Neural cell (in vitro differentiated cells): Measurements from ENCODE around the gene DAZAP1. TPM values are rescaled to one million over a fixed set of nuclear protein-coding genes. Genes with fewer than 3 reads are reported as not detected.

Source experiments
- H2AFZ ChIP-seq: fragments of 200-600, 300-800 bp; sonication (generic), shearing (Covaris generic); 2 replicates; pipeline ENCODE4 v1.6.0; 2014; ENCODE audit warnings: low read depth, mild to moderate bottlenecking, antibody characterized with exemption, low read length, moderate library complexity
- H3F3A ChIP-seq: fragments of 200-600 bp; shearing (Covaris generic); 2 replicates; pipeline ENCODE4 v1.6.1; 2016; ENCODE audit warnings: mild to moderate bottlenecking, moderate library complexity, mixed read lengths, antibody characterized with exemption, low read length; ENCODE audit not compliant: insufficient read depth, poor library complexity, severe bottlenecking
- H3K27ac ChIP-seq: fragments of 200-600, 300-800 bp; sonication (generic), shearing (Covaris generic); 2 replicates; pipeline ENCODE4 v1.5.1; 2014; ENCODE audit warnings: mild to moderate bottlenecking, low read length, moderate library complexity
- H3K27me3 ChIP-seq: fragments of 300-800, 200-600 bp; sonication (generic), shearing (Covaris generic); 2 replicates; pipeline ENCODE4 v1.6.0; 2014; ENCODE audit warnings: mild to moderate bottlenecking, low read depth, low read length, moderate library complexity; ENCODE audit not compliant: insufficient read depth
- H3K36me3 ChIP-seq: fragments of 300-800, 200-600 bp; sonication (generic), shearing (Covaris generic); 2 replicates; pipeline ENCODE4 v1.5.1; 2014; ENCODE audit warnings: mild to moderate bottlenecking, antibody characterized with exemption, low read length, moderate library complexity; ENCODE audit not compliant: insufficient read depth
- H3K4me2 ChIP-seq: fragments of 300-800, 200-600 bp; sonication (generic), shearing (Covaris generic); 2 replicates; pipeline ENCODE4 v1.6.0; 2014; ENCODE audit warnings: mild to moderate bottlenecking, low read length
- H3K4me3 ChIP-seq: fragments of 300-800, 200-600 bp; sonication (generic), shearing (Covaris generic); 2 replicates; pipeline ENCODE4 v1.5.1; 2014; ENCODE audit warnings: mild to moderate bottlenecking, low read length, moderate library complexity
- H3K79me2 ChIP-seq: fragments of 200-600 bp; shearing (Covaris generic); replicated peaks from 2 replicates; pipeline ENCODE4 v1.6.0; 2014; ENCODE audit warnings: mild to moderate bottlenecking, low read length, moderate library complexity; ENCODE audit not compliant: insufficient read depth
- H3K9ac ChIP-seq: fragments of 300-800, 200-600 bp; sonication (generic), shearing (Covaris generic); 2 replicates; pipeline ENCODE4 v1.6.1; 2016; ENCODE audit warnings: mild to moderate bottlenecking, low read length, mixed read lengths
- H3K9me2 ChIP-seq: fragments of 200-600 bp; shearing (Covaris generic); 2 replicates; pipeline ENCODE4 v1.6.1; 2016; ENCODE audit warnings: mild to moderate bottlenecking, low read length, mixed read lengths; ENCODE audit not compliant: insufficient read depth
- H3K9me3 ChIP-seq: fragments of 200-600, 300-800 bp; sonication (generic), shearing (Covaris generic); 2 replicates; pipeline ENCODE4 v1.6.1; 2016; ENCODE audit warnings: mild to moderate bottlenecking, mixed run types, low read length, moderate library complexity, mixed read lengths
- H4K20me1 ChIP-seq: fragments of 200-600 bp; shearing (Covaris generic); 2 replicates; pipeline ENCODE4 v1.6.1; 2016; ENCODE audit warnings: mild to moderate bottlenecking, mixed run types; ENCODE audit not compliant: insufficient read depth
- EP300 ChIP-seq: fragments of 450-650 bp; conservative IDR thresholded peaks from 2 replicates; pipeline ENCODE4 v1.6.1; 2014; ENCODE audit warnings: antibody characterized with exemption, mild to moderate bottlenecking, moderate library complexity; ENCODE audit not compliant: poor library complexity, severe bottlenecking
- EZH2 ChIP-seq: fragments of 200-600, 300-800 bp; shearing (Covaris generic), sonication (generic); IDR thresholded peaks from 2 replicates; pipeline ENCODE4 v1.6.1; 2014; ENCODE audit warnings: antibody characterized with exemption, low read length, borderline replicate concordance, mild to moderate bottlenecking; ENCODE audit not compliant: insufficient read depth, poor library complexity, severe bottlenecking
- MXI1 ChIP-seq: fragments of 450-650 bp; conservative IDR thresholded peaks from 2 replicates; pipeline ENCODE4 v1.6.1; 2014; ENCODE audit warnings: antibody characterized with exemption, mild to moderate bottlenecking; ENCODE audit not compliant: poor library complexity, severe bottlenecking
- POLR2AphosphoS5 ChIP-seq: IDR thresholded peaks from 2 replicates; pipeline ENCODE4 v1.6.1; 2012
- RAD21 ChIP-seq: fragments of 450-650 bp; conservative IDR thresholded peaks from 2 replicates; pipeline ENCODE4 v1.6.1; 2014; ENCODE audit warnings: antibody characterized with exemption, mild to moderate bottlenecking, moderate library complexity
- SMC3 ChIP-seq: fragments of 450-650 bp; conservative IDR thresholded peaks from 2 replicates; pipeline ENCODE4 v1.6.1; 2014; ENCODE audit warnings: antibody characterized with exemption, mild to moderate bottlenecking, moderate library complexity; ENCODE audit not compliant: poor library complexity
- TAF1 ChIP-seq: IDR thresholded peaks from 2 replicates; pipeline ENCODE4 v1.6.1; 2012; ENCODE audit warnings: low read depth
- polyA plus RNA-seq: library from polyadenylated mRNA; depleted of rRNA; stranded (reverse); fragments of >200 nt; gene quantifications from 2 replicates; pipeline ENCODE4 v1.2.3, GENCODE V29; 2014
- TF ChIP-seq, protein P1 (sequence below): fragments of 450-650 bp; IDR thresholded peaks from 2 replicates; pipeline ENCODE4 v1.5.1; 2014; ENCODE audit warnings: antibody characterized with exemption, mild to moderate bottlenecking, moderate library complexity; ENCODE audit not compliant: poor library complexity, severe bottlenecking
- TF ChIP-seq, protein P2 (sequence below): IDR thresholded peaks from 2 replicates; pipeline ENCODE4 v1.6.1; 2012; ENCODE audit warnings: borderline replicate concordance

The DAZAP1 gene
- polyA plus RNA-seq, 1 donor from 2014 or later: 60.5 TPM

DNA sequence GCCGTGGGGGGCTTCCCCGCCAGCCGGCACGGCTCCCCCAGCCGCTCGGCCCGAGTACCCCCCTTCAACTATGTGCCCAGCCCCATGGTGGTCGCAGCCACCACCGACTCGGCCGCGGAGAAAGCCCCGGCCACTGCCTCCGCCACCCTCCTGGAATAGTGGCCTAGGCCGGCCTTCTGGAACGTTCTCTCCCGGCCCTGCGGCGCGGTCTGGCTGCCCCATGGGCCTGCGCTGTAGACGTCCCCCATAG is 62.6 kb downstream of the DAZAP1 start:
- H3F3A ChIP-seq: no peaks in the 10 kb centered on the region
- peaks cover 5% of the 10 kb centered on the region for H3K79me2 ChIP-seq
- H3K4me3 ChIP-seq: peak overlapping the region; percentile 53
- H4K20me1 ChIP-seq: peaks cover 60% of the 10 kb centered on the region
- no peaks in the 10 kb centered on the region for H3K9me3 ChIP-seq
- no peaks in the 10 kb centered on the region for H3K36me3 ChIP-seq
- H3K9me2 ChIP-seq: no peaks in the 10 kb centered on the region
- no peak overlapping the region for H3K4me2 ChIP-seq
- H3K9ac ChIP-seq: peak overlapping the region; percentile 50
- no peak for TF ChIP-seq RAD21
- TF ChIP-seq EP300: no peak
- no peak for TF ChIP-seq POLR2AphosphoS5
- TF ChIP-seq MXI1: no peak
- TF ChIP-seq, protein P1, sequence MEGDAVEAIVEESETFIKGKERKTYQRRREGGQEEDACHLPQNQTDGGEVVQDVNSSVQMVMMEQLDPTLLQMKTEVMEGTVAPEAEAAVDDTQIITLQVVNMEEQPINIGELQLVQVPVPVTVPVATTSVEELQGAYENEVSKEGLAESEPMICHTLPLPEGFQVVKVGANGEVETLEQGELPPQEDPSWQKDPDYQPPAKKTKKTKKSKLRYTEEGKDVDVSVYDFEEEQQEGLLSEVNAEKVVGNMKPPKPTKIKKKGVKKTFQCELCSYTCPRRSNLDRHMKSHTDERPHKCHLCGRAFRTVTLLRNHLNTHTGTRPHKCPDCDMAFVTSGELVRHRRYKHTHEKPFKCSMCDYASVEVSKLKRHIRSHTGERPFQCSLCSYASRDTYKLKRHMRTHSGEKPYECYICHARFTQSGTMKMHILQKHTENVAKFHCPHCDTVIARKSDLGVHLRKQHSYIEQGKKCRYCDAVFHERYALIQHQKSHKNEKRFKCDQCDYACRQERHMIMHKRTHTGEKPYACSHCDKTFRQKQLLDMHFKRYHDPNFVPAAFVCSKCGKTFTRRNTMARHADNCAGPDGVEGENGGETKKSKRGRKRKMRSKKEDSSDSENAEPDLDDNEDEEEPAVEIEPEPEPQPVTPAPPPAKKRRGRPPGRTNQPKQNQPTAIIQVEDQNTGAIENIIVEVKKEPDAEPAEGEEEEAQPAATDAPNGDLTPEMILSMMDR: no peak
- no peak for TF ChIP-seq EZH2
- no peak for TF ChIP-seq SMC3
- TF ChIP-seq TAF1: no peak
- TF ChIP-seq, protein P2, sequence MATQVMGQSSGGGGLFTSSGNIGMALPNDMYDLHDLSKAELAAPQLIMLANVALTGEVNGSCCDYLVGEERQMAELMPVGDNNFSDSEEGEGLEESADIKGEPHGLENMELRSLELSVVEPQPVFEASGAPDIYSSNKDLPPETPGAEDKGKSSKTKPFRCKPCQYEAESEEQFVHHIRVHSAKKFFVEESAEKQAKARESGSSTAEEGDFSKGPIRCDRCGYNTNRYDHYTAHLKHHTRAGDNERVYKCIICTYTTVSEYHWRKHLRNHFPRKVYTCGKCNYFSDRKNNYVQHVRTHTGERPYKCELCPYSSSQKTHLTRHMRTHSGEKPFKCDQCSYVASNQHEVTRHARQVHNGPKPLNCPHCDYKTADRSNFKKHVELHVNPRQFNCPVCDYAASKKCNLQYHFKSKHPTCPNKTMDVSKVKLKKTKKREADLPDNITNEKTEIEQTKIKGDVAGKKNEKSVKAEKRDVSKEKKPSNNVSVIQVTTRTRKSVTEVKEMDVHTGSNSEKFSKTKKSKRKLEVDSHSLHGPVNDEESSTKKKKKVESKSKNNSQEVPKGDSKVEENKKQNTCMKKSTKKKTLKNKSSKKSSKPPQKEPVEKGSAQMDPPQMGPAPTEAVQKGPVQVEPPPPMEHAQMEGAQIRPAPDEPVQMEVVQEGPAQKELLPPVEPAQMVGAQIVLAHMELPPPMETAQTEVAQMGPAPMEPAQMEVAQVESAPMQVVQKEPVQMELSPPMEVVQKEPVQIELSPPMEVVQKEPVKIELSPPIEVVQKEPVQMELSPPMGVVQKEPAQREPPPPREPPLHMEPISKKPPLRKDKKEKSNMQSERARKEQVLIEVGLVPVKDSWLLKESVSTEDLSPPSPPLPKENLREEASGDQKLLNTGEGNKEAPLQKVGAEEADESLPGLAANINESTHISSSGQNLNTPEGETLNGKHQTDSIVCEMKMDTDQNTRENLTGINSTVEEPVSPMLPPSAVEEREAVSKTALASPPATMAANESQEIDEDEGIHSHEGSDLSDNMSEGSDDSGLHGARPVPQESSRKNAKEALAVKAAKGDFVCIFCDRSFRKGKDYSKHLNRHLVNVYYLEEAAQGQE: no peak
- H3K27me3 ChIP-seq: no peaks in the 10 kb centered on the region
- no peak overlapping the region for H2AFZ ChIP-seq
- H3K27ac ChIP-seq: no peak overlapping the region

DNA sequence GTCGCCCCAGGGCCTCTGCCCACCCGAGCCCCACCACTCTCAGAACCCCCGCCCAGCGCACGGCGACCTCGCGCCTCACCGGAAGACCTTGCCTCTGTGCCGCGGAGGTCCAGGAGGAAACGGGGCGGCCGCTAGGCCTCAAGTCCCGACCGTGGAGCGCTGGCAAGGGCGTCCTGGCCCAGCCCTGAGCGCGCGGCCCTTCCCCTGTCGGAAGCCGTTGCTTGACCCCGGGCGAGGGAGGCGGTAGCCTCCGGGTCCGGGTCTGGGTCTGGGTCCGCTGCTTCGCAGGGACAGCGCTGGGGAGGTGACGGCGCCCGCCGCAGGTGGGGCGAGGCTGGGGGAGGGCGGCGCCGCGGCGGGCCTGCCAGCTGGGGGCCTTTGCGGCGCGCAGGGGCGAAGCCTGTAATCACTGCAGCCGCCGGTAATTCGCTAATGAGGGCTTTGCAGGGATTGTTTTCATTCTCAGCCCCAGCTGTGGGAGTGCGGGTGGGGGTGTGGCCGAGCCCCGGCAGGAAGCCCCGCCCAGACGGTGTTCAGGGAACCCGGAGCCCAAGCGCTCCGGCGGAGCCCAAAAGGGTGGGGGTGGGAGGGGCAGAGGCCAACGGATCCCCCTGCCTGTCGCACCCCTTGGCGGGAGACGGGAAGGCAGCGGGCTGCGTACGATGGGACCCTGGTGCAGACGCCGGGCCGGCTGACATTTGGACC is 63.1 kb downstream of the DAZAP1 start:
- Histone ChIP-seq H3K27ac (no peak overlapping the region), H3K9me3 (no peaks in the 10 kb centered on the region), H3K79me2 (peaks cover 5% of the 10 kb centered on the region), H2AFZ (no peak overlapping the region), H3K9ac (peak overlapping the region; percentile 50), H3K4me3 (peak overlapping the region; percentile 53), H3K9me2 (no peaks in the 10 kb centered on the region), H3K36me3 (no peaks in the 10 kb centered on the region), H3K4me2 (no peak overlapping the region), H3F3A (no peaks in the 10 kb centered on the region), H4K20me1 (peaks cover 55% of the 10 kb centered on the region), H3K27me3 (no peaks in the 10 kb centered on the region)
- TF ChIP-seq, protein P2: no peak
- TF ChIP-seq POLR2AphosphoS5: peak; percentile 5
